Panc1 (cell line): Measurements from ENCODE around the gene BMI1.

ENCODE experiments used
- CTCF ChIP-seq: fragments of 450-650 bp; IDR thresholded peaks from 2 replicates; pipeline ENCODE4 v1.5.1; 2017; ENCODE audit warnings: mild to moderate bottlenecking
- REST ChIP-seq, 2 experiments: IDR thresholded peaks; 2 replicates each; pipeline ENCODE4 v1.6.1; 2011 to 2012; ENCODE audit warnings: low read depth in 2 of 2, control low read depth in 1 of 2, low read length in 1 of 2, mild to moderate bottlenecking in 1 of 2, moderate library complexity in 1 of 2; ENCODE audit not compliant: insufficient read depth in 1 of 2

- TF ChIP-seq CTCF (no peak), REST (IDR thresholded peaks at IDR 0.05; ENCODE audit: insufficient read depth in 1 of 2, low read depth in 2 of 2, low read length in 1 of 2) (no peak)
These were observed 17.4 kb upstream of the BMI1 start for GRCh38 chr10:22303461-22303860.
